ENCODE results near the gene OFD1. TPM values are rescaled to one million over a fixed set of nuclear protein-coding genes. Genes with fewer than 3 reads are reported as not detected.

Gene OFD1
- total RNA-seq, 1 donor from 2014 or later, result 10.2 TPM

DNA sequence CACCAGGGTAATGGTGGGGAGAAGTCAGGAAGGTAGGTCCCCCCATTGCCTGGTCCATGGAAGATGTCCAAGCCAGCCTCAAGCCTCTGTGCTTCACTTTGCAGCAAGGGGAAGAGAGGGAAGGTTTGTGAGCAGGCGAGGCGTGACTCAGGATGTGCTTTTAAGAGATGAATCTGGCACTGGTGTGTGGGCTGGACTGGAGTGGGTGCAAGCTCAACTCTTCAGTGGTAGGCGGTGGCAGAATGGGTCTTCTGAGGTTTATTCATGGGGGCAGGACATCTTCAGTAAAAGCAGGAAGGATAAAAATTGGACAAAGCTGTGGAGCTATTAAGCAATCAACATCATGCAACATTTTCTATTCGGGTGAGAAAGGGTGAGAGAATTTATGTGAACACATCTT is 63.0 kb downstream of the OFD1 start:
- no peak for DNase-seq

GRCh38 chrX:13798184-13798583 is 63.6 kb downstream of the OFD1 start:
- no peak for DNase-seq

DNA sequence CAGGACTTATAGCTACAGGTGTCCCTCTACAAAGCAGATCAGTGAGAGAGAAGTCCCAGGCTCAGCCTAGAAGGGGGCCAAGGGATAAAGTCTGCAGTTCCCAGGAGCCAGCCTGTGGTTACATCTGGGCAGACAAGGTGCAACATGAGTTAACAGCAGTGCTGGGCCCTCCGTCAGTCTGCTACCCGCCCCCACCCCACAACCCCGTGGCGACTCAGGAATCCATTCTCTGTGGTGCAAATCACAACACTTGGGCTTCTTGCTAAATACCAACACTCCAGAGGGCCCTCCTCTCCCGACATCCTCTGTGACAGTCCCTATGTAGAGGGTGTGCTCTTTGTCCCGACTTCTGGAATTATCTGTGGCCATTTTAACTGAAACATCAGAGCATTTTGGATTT is 68.6 kb downstream of the OFD1 start:
- DNase-seq, result no peak

- no peak for DNase-seq
Measured at GRCh38 chrX:13805241-13805640, 70.7 kb downstream of the OFD1 start.

- no peak for DNase-seq
Measured at GRCh38 chrX:13808293-13808692, 73.7 kb downstream of the OFD1 start.

GRCh38 chrX:13808865-13809264 is 74.3 kb downstream of the OFD1 start:
- no peak for DNase-seq

GRCh38 chrX:13815664-13816063 is 81.1 kb downstream of the OFD1 start:
- no peak for DNase-seq

DNA sequence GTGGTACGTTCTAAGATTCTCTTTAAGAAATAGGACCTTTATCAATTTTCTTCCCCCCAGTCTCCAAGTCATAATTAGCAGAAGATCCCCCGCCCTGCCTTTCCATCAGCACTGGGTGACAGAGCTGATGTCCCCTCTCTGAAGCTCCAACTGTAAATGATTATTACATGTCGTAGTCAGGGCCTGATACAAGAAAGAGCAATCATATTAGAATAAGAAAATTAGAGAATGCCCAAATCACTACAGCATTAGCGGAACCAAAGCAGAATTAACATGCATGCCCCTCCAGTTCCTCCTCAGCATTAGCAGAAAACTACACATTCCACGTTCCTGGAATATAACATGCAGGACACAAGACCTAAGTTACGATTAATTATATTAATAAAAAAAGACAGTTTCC is 81.6 kb downstream of the OFD1 start:
- DNase-seq, result no peak

GRCh38 chrX:13816643-13817627 is 82.4 kb downstream of the OFD1 start, which contains the start of gene GPM6B:
Gene GPM6B, minus strand, starts transcription at chrX:13817093. Its CDS starts 189 bp downstream, at chrX:13816904.
- DNase-seq, result no peak

Other genes with a start within 250 kb of the OFD1 start
- gene EGFL6, start 165.1 kb upstream of the OFD1 start, total RNA-seq, result not detected in 2 replicates
- gene TCEANC, start 81.6 kb upstream of the OFD1 start, total RNA-seq, result 1.7 and 3.1 TPM in 2 replicates
- gene RAB9A, start 45.6 kb upstream of the OFD1 start, total RNA-seq, result 24.2 and 30.8 TPM in 2 replicates
- gene TRAPPC2, start 128 bp upstream of the OFD1 start, total RNA-seq, result 11.9 and 17.9 TPM in 2 replicates
- 0.14 and 0.17 TPM in 2 replicates for gene GPM6B, start 82.3 kb downstream of the OFD1 start, total RNA-seq

Measured in dermis blood vessel endothelial cell (primary cell).